NCI-H2171 (cell line): ENCODE data around the gene PLP2.
"Not testable (repeated sequence)": the region's sequence is repeated elsewhere in the genome, so short reads cannot be mapped to it uniquely, and the experiment has no call there.

Source experiments
- DNase-seq: peaks from one replicate; lab custom pipeline; 2025; lab: John Stamatoyannopoulos, UW

The PLP2 gene

GRCh38 chrX:49163555-49164419, 7.9 kb upstream of the PLP2 start:
- DNase-seq, result peak; percentile 48

- DNase-seq, result no peak
Observed at GRCh38 chrX:49164589-49165360, 6.9 kb upstream of the PLP2 start.

GRCh38 chrX:49165901-49166881, 5.5 kb upstream of the PLP2 start:
- peak; percentile 17 for DNase-seq

DNA sequence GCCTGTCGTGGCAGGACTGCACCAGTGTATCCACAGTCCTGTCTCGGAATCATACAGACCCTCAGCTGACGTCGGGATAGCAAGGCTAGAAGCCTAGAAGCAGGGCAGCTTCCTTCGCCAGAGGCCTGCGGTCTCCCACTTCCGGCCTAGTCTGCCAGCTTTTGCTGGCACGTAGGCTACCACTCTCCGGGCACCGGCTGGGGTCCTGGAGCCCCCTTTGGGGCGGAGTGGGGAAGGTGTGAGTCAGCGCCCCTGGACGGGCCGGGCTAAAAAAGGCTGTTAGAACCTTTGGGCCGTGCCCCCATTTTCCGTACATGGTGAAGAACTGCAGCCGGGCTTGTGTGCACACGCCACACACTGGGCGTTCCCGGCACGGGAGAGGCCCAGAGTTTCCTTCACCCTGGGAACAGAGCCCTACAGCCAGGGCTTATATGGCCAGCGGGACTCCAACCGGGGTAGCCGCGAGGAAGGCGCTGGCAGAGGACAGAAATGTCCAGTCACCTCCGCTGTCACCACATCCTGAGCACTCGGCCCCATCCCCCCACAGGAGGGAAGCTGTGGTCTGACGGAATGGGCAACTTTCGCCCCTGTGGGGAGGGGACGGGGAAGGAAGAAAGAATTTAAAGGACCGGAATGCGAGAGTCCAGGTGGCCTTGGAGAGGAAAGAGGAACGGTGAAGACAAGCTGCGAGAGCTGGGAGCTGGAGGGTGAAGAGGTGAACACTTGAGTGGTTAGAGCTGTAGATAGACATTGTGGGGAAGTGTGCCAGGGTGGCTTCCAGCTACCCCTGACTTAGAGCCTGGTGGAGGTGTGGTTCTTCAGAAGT, 4.6 kb upstream of the PLP2 start:
- no peak for DNase-seq

- DNase-seq, result no peak
Observed at GRCh38 chrX:49167740-49168108, 4.0 kb upstream of the PLP2 start.

DNA sequence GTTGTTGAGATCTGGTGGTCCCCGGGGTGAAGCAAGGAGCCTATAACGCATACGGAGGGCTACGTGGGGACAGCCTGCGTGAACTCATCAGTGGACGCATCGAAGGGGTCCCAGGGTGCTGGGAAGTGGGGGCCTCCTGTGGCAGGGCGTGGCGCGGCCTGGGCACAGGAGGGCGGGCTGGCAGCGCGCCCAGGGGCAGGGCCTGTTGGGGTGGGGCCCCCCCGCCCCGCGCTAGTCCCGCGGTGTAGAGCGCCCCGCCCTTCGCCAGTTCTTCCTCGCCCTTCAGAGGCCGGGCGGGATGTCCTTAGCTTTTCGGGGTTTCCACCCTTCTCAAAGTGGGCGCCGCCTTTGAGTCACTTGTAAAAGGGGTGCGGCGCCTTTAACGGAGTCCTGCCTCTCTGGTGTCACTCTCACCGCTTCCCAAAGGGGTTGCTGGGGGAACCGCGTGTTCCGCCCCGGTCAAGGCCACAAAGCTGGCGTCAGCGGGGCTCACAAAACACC, 632 bp downstream of the PLP2 start:
- peak; percentile 52 for DNase-seq

DNA sequence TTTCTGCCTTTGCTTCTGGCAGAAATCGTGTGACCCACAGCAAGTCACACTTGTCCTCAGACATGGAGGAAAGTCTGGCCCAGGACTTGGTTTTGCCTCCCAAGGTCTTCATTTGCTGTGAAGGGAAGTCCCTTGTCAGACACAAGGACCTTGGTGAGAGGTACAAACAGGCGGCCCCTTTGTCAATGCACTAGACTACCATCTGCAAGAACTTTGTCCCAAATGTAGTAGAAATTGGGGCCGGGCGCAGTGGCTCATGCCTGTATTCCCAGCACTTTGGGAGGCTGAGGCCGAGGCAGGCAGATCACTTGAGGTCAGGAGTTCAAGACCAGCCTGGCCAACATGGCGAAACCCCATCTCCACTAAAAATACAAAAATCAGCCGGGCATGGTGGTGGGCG, 1.8 kb downstream of the PLP2 start:
- not testable (repeated sequence) for DNase-seq

DNA sequence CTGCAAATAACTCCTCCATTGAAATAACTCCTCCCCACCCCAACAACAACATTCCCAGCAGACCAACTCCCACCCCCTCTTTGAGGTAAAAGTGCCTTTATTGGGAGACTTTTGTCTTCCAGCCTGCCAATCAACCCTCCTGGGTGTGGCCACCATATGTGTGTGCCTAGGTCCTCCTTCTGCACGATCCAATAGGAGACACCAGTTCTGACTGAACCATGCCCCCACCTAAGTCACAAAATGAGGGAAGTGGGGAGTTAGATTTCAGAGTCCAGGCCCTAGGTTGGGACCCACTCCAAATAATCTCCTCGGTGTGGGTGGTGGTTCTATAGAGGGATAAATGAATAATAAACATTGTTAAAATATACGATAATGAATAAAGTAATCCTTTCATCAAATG, 3.0 kb downstream of the PLP2 start:
- no peak for DNase-seq

DNA sequence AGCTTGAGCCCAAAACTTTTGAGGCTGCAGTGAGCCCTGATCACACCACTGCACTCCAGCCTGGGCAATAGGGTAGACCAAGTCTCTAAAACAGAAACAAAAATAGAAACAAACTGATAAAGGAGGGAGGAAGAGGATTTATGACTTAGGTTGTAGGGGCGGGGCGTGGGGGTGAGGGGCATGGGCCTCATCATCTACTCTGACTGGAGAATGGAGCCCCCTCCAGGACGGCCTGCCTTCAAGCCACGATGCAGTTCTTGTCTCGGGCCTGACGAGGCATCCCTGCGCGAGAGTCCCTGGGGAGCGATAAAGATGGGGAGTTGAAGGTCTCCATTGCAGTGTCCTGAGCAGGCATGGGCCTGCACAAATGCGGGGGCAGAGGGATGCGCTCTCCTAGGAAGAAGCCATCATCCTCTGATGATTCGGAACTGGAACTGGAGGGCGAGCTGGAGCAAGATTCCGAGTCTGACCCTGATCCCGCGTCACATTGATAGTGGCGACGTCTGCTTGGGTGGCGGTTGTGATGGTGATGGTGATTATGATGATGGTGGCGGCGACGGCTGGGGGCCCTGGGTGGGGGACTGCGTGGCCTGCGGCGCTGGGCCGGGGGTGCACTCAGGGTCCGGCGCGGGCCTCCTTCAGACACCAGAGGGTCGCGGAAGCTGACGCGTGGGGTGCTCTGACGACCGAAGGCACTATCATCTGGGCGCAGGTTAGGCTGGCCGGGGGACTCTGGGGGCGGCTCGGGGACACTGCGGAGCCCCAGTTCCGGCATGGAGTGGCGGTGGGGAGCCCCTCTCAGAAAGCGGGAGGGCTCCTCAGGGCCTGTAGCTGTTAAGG, 4.0 kb downstream of the PLP2 start:
- DNase-seq, result no peak

GRCh38 chrX:49176421-49177326, 5.0 kb downstream of the PLP2 start:
- no peak for DNase-seq

DNA sequence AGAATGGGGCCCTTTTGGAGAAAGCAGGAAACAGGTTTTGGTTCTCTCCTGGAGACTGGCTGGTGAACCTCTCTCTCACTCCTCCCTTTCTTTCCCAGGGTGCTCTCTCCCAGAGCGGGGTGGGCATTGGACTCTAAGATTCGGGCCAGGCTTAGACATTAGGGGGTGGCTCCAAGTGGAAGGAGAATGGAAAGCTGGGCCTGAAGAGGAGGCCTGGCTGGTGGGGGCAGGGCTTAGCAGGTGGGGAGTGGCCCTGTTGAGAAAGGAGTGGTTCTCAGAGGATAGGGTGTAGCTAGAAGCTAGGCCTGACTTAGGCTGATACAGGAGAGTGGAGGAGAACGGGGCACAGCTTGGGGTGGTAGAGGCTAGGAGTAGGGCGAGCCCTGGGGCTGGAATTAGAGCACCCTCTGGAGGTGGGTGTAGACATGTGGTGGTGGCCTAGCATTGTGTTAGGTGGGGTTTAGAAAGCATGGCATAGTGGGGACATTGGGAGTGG, 5.7 kb downstream of the PLP2 start:
- DNase-seq, result no peak

DNA sequence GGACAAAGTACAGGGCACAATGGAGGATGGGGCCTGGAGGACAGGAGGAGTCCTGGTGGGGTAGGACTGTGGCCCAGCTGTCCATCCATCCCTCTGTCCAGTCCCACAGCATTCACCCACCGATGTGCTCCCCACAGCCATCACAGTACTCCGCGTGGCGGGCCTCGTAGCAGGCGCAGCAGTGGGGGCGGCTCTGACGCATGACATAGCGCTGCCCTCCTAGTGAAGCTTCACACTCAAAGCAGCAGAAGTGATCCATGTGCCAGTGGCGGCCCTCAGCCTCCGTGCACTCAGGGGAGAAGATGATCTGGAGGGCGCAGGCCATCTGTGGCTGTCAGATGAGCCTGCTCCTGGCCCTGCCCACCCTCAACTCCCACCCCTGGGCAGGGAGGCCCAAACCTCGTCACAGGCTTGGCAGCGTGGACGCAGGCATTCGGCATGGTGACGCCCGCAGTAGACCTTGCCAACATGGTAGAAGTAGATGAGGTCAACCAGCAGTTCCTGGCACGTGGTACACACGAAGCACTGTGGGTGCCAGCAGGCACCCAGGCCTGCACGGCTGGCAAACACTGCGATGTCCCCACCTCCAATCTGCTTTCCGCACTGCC, 6.3 kb downstream of the PLP2 start:
- DNase-seq, result no peak

DNA sequence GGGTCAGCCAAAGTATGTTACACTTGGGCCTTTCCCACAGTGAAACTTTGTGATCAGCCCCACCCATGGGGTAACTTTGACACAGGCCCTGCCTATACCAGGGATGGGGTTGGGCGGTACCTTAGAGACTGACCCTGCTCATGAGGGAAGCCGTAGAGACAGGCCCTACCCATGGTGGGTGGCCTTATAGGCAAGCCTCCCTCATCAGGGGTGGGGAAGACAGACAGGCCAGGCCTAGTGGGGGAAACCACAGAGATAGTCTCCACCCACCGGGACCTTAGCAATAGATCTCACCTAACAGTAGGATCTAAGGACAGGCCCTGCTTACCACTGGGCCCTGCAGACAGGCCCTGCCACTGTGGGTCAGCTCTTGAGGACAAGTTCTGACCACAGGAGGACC, 6.8 kb downstream of the PLP2 start:
- DNase-seq, result no peak

GRCh38 chrX:49179358-49179757, 7.7 kb downstream of the PLP2 start:
- DNase-seq, result no peak

GRCh38 chrX:49183701-49184281, 12.1 kb downstream of the PLP2 start:
- DNase-seq, result no peak

- DNase-seq, result peak; percentile 87
Observed at GRCh38 chrX:49184294-49185281, 12.9 kb downstream of the PLP2 start.
